ENCODE data around the gene CRIP3.

The CRIP3 gene

DNA sequence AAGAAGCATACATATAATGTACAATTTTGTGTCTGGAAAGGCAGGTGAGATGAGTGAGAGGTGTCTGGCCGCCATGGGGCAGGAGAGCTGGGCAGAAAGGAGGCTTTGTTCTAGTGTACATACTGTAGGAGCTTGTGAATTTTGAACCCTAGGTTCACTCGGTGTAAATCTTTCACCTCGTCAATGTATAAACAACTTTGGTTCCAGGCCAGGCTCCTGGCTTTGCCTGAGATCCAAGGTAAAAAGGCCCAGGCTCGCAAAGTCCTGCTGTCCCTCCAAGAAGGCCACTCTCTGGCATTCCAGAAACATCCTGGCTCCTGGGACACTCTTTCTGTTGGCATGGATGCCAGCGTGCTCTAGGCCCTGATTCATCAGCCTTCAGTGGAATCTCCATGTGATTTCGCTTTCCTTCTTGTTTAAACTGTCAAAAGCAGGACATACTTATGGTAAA is 17.7 kb downstream of the CRIP3 start:
- no peak for DNase-seq (ENCODE audit: low read depth in 1 of 2, low spot score in 1 of 2)

DNA sequence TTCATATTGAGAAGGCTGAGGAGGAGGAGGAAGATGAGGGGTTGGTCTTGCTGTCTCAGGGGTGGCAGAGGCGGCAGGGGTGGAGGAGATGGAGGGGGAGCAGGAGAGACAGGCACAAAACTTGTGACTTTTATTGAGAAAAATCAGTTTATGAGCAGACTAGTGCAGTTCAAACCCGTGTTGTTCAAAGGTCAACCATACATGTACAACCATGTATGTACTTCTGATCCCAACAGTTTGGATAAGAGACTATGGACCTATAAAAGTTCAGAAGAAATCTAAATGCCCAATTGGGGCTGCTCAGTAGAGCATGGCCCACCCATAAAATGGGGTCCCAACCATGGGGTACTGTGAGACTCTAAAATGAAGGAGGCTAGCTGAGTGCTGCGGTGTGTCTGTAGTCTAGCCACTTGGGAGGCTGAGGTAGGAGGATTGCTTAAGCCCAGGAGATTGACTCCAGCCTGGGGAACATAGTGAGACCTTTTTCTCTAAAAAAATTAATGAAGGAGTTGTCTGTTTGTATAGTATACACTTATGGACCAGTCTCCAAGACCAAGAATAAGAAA is 18.2 kb downstream of the CRIP3 start:
- DNase-seq (ENCODE audit: low read depth in 1 of 2, low spot score in 1 of 2) = no peak

DNA sequence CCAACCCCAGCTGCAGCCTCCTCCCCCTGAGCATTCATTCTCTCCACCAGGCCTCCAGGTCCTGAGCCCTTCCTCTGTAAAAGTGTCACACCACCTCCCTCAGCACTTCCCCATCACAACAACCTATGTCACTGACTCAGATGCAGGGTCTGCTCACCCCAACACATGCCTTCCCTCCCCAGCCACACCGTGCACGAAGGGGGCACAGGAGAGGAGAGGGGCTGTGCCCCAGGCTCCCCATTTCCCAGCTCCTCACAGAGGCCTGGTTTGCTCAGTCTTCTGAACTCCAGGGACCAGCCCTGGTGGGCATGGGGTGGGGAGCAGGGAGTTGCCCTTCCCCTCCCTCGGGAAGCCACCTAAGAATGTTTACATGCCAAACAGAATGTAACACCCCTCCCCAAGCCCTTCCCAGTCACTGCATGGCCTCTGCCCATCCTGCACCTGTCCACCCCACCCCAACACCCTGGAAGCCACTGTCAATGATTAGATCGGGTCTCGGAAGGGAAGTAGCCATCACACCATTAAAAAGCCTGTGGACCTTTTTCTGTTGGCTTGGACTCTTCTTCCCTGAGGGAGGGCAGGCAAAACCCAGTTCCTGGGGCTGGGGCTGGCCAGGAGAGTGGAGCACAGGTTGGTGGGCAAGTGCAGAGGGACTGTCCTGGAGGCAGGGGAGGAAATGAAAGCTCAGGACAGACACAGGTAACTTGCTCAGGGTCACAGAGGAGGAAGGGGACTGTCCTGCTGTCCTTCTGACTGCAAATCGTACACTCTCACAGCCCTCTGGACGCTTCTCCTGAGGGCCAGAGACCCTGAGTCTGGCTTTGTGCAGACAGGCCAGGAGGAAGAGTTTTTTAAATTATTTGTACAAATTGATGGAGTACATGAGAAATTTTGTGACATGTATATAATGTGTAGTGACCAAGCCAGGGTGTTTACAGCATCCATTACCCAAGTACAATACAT is 20.6 kb downstream of the CRIP3 start:
- DNase-seq (ENCODE audit: low read depth in 1 of 2, low spot score in 1 of 2) = no peak

DNA sequence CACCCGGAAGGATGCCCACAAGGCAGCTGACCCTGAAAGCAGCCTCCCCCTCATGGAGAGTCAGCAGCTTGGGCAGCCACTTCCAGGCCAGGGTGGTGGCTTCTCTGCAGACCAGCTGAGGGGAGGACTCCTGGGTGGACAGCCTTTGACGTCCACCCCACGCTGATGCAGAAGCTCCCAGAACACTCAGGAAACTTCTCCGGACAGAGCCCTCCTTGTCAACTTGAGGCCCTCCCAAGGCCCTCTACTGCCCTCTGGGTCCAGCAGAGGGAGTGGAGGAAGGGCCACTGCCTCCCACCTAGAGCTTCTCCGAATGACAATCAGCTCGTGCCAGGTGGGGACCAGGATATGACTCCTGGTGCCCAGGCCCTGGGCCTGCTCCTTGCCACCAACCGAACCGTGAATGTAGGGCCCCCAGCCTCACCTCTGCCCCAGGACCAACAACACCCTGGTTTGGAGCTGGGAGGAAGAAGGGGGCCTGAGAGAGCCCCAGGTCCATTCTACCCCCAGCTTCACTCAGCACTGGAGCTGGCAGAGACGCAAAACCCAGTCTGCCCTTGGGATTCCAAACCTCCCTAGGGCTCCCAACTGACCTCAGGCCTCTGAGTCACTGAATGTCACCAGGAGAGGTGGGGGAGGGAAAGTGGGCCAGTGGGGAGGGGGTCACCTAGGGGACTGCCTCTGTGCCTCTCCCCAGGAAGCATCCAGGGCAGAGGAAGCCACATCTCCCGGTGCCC is 21.5 kb downstream of the CRIP3 start:
- DNase-seq (ENCODE audit: low read depth in 1 of 2, low spot score in 1 of 2) = no peak

DNA sequence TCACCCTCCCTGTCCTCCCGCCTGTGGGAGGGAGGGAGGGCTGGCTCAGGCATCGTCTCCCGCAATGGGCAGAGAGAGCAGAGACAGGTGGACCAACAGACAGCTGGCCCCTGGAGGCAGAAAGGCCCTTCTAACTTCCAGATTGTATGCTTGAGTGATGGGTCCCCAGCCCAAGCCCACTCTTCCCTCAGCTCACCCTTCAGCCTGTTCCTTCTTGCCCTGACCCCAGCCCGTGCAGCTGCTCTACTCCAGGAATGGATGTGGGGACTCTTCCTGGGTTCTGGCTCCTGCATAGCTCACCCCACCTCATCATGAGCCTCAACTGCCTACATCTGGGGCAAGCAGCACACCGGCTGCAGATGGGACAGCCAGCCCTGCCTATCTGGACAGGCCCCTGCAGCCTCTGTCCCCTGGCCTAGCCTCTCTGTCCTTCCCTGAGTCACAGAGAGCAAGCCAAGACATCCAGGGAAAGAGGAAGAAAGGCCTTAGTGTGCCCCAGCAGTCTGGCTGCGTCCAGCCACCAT is 22.1 kb downstream of the CRIP3 start:
- no peak for DNase-seq (ENCODE audit: low read depth in 1 of 2, low spot score in 1 of 2)

DNA sequence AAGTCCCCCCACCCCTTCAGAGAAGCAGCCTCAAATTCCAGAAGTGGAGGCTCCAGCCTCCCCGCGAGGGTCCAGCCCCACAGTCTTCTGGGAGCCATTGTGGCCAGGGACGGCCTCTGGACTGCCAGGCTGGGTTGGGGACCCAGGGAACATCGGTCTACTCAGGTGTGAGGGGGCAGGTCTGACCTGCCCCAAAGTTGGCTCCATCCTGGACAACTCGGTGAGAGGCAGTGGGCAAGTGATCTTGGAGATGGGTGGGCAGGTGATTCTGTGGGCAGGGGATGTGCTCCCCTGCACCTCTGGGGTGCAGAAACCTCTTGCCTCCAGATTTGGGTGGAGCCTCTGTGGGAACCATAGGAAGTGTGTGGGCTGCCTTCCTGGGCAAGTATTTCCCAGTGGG is 22.8 kb downstream of the CRIP3 start:
- DNase-seq (ENCODE audit: low read depth in 1 of 2, low spot score in 1 of 2) = no peak

DNA sequence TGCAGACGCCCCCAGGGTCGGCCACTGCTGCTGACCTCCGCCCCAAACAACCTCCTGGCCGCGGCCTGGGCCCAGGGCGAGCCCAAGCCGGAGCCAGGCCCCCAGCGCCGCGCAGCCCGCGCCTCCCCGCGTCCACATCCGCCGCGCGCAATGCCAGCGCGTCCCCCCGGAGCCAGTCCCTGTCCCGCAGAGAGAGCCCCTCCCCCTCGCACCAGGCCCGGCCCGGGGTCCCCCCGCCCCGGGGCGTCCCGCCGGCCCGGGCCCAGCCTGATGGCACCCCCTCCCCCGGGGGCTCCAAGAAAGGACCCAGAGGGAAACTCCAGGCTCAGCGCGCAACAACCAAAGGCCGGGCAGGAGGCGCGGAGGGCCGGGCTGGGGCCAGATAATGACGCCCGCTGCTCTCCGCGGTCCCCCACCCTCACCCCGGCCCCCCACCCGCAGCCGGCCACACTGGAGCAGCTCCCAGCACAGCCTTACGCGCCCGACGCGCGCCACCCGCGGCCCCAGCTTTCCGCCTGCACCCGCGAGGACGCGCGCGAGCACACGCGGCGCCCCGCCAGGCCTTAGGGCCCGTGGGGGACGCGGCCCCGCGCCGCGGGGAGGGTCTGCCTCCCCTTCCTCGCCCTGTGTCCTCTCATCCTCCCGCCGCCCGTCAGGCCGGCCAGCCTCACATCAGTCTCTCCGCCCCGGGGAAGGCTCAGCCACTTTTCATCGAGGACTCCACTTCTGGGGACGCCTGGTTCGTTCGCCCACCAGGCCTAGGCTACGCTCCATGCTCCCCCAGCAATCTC is 23.4 kb downstream of the CRIP3 start:
- DNase-seq (ENCODE audit: low read depth in 1 of 2, low spot score in 1 of 2) = no peak

DNA sequence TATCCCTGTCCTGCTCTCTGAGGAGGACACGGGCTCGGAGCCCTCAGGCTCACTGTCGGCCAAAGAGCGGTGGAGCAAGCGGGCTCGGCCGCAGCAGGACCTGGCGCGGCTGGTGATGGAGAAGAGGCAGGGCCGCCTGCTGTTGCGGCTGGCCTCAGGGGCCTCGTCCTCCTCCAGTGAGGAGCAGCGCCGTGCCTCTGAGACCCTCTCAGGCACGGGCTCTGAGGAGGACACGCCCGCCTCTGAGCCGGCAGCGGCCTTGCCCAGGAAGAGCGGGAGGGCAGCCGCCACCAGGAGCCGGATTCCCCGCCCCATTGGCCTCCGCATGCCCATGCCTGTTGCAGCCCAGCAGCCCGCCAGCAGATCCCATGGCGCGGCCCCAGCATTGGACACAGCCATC is 24.7 kb downstream of the CRIP3 start:
- DNase-seq (ENCODE audit: low read depth in 1 of 2, low spot score in 1 of 2) = no peak

DNA sequence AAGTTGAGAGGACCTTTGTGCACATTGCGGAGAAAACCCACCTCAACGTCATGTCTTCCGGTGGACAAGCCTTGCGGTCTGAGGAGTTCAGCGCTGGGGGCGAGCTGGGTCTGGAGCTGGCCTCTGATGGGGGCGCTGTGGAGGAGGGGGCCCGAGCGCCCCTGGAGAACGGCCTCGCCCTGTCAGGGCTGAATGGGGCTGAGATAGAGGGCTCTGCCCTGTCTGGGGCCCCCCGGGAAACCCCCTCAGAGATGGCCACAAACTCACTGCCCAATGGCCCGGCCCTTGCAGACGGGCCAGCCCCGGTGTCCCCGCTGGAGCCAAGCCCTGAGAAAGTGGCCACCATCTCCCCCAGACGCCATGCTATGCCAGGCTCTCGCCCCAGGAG is 25.1 kb downstream of the CRIP3 start:
- no peak for DNase-seq (ENCODE audit: low read depth in 1 of 2, low spot score in 1 of 2)

DNA sequence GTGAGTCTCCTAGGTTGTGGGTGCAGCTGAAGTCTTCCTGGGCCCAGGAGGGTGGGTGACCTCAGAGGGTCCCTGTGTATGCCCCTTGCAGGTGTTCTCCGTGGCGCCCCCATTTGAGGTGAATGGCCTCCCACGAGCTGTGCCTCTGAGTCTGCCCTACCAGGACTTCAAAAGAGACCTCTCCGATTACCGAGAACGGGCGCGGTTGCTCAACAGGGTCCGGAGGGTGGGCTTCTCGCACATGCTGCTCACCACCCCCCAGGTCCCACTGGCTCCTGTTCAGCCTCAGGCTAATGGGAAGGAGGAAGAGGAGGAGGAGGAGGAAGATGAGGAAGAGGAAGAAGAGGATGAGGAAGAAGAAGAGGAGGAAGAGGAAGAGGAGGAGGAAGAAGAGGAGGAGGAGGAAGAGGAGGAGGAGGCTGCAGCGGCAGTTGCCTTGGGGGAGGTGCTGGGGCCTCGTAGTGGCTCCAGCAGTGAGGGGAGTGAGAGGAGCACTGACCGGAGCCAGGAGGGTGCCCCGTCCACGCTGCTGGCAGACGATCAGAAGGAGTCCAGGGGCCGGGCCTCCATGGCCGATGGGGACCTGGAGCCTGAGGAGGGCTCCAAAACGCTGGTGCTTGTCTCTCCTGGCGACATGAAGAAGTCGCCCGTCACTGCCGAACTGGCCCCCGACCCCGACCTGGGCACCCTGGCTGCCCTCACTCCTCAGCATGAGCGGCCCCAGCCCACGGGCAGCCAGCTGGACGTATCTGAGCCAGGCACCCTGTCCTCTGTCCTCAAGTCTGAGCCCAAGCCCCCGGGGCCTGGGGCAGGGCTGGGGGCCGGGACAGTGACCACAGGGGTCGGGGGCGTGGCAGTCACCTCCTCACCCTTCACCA is 25.8 kb downstream of the CRIP3 start:
- no peak for DNase-seq (ENCODE audit: low read depth in 1 of 2, low spot score in 1 of 2)

DNA sequence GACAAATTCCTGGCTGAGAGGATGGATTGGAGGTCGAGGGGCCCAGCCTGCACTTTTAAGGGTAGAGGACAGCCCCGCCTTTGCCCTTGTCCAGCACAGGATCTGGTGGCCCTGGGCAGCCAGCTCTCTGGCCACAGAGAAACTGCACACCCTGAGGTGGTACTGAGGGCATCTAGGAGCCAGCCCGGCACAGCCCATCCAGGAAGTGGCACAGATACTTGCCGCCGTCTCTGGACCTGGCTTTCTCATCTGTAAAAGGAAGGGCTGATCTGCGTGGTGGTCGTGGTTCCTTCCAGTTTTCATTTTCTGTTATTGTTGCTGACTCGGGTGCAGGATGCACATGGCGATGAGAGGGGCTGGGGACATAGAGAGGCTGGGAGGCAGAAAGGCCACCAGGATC is 26.6 kb downstream of the CRIP3 start:
- no peak for DNase-seq (ENCODE audit: low read depth in 1 of 2, low spot score in 1 of 2)

DNA sequence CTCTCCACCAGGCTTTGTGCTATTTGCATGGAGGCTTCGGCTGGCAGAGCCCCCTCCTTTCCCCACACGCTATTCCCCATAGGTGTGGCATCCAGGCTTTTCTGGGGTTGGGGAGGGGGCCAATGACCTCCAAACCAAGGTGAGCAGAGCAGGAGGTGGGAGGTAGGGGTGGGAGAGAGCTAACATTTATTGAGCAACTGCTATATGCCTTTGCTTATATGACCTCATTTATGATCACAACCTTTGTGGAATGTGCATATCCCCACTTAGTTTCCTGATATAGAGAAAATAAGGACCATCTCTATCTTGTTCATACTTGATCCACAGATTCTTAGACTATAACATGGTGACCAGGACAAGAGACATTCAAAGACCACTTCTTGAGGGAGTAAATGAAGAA is 28.4 kb downstream of the CRIP3 start:
- DNase-seq (ENCODE audit: low read depth in 1 of 2, low spot score in 1 of 2) = no peak

DNA sequence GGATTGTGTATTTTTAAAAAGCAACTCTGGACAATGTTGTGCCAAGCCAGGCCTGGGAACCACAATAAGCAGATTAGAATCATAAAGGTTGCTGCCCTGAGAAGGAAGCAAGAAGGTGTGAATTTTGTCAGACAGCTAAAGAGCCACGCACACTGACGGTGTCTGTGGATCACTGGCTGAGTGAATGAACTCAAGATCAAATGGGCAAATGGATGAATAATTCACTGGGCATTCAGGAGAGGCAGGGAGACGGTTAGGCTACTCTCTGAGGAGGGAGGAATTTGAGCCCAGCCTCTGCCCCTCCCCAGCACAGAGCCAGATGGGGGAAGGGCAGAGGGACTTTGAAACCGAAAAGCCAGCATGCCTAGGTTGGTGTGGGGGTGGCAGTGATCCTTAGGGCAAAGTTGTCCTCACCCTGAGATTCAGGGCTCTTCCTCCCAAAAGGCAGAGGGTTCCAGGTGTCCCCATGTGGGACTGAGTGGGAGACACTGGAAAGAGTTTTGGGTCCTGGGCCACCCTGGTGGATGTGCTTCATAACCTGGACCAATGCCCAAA is 30.0 kb downstream of the CRIP3 start:
- no peak for DNase-seq (ENCODE audit: low read depth in 1 of 2, low spot score in 1 of 2)

DNA sequence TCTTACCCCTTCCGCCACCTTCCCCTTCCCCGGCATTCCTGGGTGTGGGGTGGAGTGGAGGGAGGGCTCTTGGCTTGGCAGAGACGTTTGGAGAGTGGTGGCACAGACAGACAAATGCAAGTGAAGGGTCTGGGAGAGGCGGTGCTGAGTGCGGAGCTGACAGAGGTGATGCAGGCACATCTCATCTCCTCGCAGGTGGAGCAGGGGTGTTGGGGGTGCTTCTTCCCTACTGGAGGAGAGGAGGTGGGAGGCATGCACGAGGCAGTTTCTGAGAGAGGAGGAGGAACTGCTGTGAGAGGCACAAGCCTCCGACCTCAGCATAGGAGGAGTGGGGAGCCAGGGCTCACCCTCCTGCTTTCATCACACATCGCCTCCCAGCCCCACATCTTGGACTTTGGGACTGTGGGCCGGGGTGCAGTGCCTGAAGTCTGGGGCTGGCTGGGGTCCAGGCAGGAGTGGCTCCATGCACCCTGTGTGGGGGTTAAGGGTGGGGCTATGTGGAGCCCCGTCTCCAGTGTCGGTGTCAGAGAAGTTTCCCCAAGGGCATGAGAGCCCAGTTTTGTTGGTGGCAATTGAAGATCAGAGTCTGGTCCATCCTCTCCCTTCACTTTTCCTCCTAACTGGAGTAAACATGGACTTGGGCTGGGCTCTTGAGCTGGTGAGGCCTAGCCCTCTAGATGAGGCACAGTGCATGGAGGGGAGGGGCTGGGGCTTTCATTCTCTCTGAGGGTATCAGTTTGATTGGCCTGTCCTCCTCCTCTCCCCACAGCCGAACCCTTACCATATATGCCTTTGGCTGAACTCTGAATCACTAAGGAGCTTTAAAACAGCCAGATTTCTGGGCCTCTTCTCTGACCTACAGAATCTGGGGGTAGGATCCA is 30.7 kb downstream of the CRIP3 start:
- DNase-seq (ENCODE audit: low read depth in 1 of 2, low spot score in 1 of 2) = no peak

DNA sequence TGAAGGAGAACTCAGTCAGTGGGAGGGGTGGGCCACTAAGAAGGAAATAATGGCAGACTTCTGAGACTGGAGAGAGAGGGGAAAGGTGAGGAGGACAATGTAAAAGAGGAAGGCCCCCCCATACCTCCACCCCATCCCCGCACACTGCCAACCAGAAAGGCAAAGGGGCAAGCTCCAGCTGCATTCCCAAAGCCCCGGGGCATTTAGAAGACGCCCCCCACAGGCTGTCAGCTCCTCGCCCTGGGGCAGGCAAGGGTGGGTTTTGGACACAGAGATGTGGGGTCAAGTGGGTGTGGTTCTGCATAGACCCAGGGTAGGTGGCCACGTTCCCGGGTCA is 31.4 kb downstream of the CRIP3 start:
- DNase-seq (ENCODE audit: low read depth in 1 of 2, low spot score in 1 of 2) = no peak

DNA sequence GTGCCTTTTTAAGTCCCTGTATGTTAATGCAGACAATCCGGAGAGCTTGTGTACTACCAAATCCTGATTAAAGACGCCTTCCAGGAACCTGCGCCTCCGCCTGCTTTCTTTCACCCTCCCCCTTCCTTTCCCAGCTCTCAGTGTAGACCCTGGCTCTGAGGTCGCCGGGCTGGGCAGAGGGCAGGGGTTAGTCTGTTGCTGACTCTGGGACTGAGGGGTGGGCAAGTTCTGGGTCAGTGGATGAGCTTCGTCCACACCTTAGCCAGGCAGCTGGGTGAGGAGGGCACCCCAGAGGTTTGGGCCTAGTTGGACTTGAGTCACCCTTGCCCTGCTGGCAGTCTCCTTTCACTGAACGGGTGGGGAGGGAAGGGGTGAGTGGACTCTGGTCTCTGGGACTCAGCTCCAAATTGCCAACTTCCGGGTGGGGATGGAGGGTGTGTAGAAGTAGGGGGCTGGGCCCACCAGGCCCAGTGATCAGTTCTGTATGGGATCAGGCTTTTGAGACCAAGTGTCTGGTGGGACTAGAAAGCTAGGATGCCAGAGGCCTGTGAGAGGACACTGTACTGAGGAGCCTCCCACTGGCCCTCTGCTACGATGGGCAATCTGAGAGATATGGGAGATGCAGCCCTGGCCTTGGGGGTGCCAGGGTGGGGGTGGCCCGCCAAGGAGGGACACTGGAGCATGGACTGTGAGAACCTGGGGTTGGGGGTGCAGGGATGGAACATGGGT is 31.9 kb downstream of the CRIP3 start:
- no peak for DNase-seq (ENCODE audit: low read depth in 1 of 2, low spot score in 1 of 2)

DNA sequence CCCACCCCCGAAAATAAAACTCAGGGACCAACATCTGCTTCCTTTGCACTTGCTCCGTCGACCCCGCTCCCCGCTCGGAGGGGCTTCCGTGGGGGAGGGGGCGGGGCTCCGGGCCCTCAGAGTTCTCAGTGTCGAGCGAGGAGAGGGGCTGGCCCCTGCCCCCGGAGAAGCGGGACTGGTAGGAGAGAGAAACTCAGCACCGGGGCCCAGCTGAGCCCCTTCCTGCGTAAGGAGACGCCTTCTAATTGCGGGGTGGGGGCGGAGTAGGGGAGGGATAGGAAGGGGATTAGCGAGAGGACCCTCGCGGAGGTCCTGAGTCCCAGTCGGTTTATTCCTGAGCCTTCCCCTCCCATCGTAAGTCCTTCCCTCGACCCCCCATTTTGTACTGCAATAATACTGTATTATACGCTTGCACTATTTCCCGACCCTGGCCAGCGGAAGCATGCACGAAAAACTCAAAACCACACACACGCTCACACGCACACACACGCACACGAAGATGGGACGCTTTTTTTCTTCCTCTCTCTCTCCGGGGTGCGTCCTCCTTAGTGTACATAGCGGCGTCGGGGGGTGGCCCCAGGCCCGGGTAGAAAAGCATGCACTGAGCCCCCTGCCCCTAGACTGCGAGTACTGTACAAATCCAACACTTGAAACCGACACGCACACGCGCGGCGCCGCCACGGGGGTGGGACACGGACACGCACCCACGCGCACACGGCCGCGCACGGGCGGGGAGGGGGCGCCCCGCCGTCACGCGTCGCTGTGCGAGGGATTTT is 32.6 kb downstream of the CRIP3 start:
- no peak for DNase-seq (ENCODE audit: low read depth in 1 of 2, low spot score in 1 of 2)
